Neuron (in vitro differentiated cells): Measurements from ENCODE around the gene PPARA.

Source experiments
- H2AFZ ChIP-seq: one replicate; pipeline ENCODE4 v1.6.1; 2013; ENCODE audit warnings: low read depth, mild to moderate bottlenecking, inconsistent platforms, low read length, moderate library complexity
- H3K27me3 ChIP-seq: one replicate; pipeline ENCODE4 v1.6.1; 2013; ENCODE audit warnings: low read length; ENCODE audit not compliant: insufficient read depth
- H3K36me3 ChIP-seq: one replicate; pipeline ENCODE4 v1.6.1; 2013; ENCODE audit warnings: low read length; ENCODE audit not compliant: insufficient read depth
- H3K4me1 ChIP-seq: one replicate; pipeline ENCODE4 v1.6.1; 2013; ENCODE audit warnings: low read length; ENCODE audit not compliant: insufficient read depth
- H3K4me3 ChIP-seq: 2 replicates; pipeline ENCODE4 v1.5.1; 2013; ENCODE audit warnings: mild to moderate bottlenecking, low read length, moderate library complexity
- H3K9me3 ChIP-seq: one replicate; pipeline ENCODE4 v1.6.1; 2013; ENCODE audit warnings: low read length

The PPARA gene

DNA sequence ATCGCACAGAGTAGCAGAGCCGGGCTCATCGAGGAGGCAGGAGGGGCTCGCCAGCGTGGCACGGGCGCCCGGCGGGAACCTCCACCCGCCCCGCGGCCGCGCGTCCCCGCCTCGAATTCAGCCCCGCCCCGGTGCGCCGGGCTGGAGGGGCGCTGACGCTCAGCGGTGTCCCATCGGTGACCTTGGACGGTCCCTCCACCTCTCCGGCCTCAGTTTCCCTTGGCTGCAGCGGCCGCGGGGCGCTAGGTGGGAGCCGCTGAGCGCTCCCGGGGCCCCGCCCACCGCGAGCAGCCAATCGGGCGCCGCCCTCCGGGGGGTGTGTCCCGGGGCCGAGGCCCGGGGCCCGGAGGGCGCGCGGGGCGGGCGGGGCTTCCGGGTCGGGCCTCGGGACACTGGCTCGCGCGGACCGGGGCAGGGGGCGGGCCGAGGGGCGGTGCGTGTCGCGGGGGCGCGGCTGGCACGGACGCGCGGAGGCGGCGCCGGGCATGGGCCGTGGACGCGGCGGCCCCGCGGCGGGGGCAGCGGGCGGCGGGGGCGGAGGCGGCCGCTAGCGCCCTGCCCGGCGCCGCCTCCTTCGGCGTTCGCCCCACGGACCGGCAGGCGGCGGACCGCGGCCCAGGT is at the start of gene PPARA:
TSS of gene PPARA (plus strand) at position 493 of the 621 bp plus-strand sequence. CDS start 47,858 bp downstream, outside the sequence.
- Histone ChIP-seq H2AFZ (peak within 1 kb of the TSS; percentile 95), H3K36me3 (no peaks in the 10 kb centered on the region), H3K27me3 (peaks cover 62% of the 10 kb centered on the region), H3K9me3 (no peaks in the 10 kb centered on the region), H3K4me3 (peak within 1 kb of the TSS; percentile 70), H3K4me1 (peaks cover 18% of the 10 kb centered on the region)

DNA sequence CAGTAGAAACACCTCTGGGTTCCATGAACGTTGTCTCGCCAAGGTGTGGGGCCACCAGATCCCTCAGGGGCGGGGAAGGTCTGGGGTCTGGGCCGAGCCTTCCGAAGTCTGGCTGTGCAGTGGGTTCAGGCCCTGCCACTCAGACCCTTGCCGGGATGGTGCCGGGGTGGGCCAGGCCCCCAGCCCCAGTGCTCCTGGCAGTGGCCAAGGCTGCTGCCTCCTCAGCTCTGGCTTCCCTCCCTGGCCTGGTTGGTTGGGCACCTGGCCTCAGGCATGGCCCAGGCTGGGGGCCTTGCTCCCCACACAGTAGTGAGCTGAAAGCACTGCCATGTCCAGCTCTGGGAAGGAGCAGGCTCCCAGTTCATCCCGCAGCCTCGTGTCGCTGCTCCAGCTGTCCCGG is 48.2 kb upstream of the PPARA start:
- Histone ChIP-seq H3K9me3 (no peaks in the 10 kb centered on the region), H3K36me3 (no peaks in the 10 kb centered on the region), H3K4me3 (no peak overlapping the region), H3K27me3 (peaks cover 75% of the 10 kb centered on the region), H2AFZ (no peak overlapping the region), H3K4me1 (no peaks in the 10 kb centered on the region)

DNA sequence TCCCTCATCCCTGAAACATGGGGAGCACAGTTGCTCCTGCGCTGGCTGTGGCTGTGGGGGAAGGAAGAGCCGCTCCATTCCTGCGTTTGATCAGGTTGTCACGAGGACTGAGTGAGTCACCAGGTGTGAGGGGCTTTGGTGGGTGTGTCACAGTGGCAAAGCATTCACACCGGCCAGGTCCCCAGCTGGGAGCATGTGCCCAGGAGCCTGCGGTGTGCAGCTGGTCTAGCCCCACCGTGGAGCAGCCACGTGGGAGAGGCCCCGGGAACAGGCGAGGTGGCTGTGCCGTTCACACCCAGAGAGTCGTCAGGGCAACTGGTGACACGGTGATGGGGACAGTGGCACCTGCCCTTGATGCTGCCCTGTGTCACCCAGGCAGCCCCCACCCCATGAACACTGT is 47.6 kb upstream of the PPARA start:
- H3K27me3 ChIP-seq: peaks cover 75% of the 10 kb centered on the region
- no peaks in the 10 kb centered on the region for H3K36me3 ChIP-seq
- H3K9me3 ChIP-seq: no peaks in the 10 kb centered on the region
- H2AFZ ChIP-seq: no peak overlapping the region
- H3K4me1 ChIP-seq: no peaks in the 10 kb centered on the region
- no peak overlapping the region for H3K4me3 ChIP-seq

DNA sequence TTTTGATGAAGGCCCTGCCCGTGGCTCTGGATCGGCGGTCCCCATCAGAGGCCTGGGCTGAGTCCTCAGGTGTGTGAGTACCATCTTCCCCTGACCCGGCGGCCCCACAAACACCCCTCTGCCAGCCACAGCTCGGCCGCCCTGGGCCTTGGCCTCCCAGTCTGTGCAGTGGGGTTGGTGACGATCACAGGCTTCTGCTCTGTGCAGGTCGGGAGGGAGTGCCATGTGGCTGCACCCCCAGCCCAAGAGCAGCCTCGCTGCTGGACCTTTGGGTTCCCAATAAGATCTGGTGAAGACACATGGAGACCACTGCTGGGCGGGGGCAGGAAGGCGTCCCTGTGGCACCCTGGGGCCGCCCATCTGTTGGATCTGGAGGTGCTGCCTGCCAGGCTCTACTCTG is 47.1 kb upstream of the PPARA start:
- Histone ChIP-seq H3K27me3 (peaks cover 74% of the 10 kb centered on the region), H3K4me1 (no peaks in the 10 kb centered on the region), H3K36me3 (no peaks in the 10 kb centered on the region), H3K9me3 (no peaks in the 10 kb centered on the region), H2AFZ (no peak overlapping the region), H3K4me3 (no peak overlapping the region)

DNA sequence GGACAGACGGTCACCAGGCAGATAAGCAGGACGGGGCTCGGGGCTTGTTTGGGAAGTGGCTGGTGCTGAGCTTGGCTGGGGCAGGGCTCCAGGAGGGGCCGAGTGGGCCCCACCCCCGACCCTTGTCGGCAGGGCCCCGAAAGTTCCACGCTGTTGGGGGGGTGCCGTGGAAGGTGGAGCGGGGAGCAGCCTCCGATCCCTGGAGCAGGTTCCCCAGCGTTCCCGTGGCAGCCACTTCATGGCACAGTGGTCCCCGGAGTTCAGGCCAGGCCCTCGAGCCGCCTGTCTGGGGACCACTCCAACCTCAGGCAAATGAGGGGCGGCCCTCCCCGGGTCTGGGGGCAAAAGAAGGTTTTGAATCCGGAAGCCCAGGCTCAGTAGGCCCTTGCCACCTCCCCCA is 46.7 kb upstream of the PPARA start:
- Histone ChIP-seq H3K36me3 (no peaks in the 10 kb centered on the region), H3K9me3 (no peaks in the 10 kb centered on the region), H3K4me3 (no peak overlapping the region), H3K4me1 (no peaks in the 10 kb centered on the region), H3K27me3 (peaks cover 72% of the 10 kb centered on the region), H2AFZ (no peak overlapping the region)

DNA sequence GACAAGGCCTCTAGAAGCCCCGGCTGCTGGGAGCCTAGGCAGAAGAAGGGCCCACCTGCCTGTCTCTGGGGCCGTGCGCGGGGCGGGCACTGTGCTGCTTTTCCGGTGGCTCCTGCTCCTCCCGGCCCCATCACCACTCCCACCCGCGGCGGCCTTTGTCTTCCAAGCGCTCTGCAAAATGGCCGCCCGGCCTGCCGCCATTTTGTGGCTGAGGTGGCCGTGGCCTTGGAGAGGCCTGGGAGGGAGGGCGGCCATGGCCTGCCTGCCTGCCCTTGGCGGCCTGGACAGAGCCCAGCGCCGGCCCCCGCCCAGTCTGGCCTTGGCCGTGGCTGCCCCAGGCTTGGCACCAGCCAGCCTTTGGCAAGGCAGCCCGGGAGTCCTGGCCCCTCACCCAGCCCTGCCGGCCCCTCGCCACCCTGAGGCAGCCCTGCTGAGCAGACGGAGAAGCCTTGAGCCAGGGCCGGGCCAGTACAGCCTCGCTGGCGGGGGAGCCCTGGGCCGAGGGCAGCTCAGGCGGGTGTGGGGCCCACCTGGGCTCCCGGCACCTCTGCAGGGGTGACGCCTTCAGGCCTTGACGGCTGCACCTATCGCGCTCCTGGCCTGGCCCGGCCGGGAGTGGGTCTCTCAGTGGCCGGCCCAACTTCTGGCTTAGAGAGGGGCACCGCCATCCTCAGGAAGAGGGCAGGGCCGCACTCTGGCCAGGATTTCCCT is 46.0 kb upstream of the PPARA start:
- Histone ChIP-seq H3K4me1 (no peaks in the 10 kb centered on the region), H2AFZ (no peak overlapping the region), H3K4me3 (no peak overlapping the region), H3K9me3 (no peaks in the 10 kb centered on the region), H3K36me3 (no peaks in the 10 kb centered on the region), H3K27me3 (peaks cover 65% of the 10 kb centered on the region)

DNA sequence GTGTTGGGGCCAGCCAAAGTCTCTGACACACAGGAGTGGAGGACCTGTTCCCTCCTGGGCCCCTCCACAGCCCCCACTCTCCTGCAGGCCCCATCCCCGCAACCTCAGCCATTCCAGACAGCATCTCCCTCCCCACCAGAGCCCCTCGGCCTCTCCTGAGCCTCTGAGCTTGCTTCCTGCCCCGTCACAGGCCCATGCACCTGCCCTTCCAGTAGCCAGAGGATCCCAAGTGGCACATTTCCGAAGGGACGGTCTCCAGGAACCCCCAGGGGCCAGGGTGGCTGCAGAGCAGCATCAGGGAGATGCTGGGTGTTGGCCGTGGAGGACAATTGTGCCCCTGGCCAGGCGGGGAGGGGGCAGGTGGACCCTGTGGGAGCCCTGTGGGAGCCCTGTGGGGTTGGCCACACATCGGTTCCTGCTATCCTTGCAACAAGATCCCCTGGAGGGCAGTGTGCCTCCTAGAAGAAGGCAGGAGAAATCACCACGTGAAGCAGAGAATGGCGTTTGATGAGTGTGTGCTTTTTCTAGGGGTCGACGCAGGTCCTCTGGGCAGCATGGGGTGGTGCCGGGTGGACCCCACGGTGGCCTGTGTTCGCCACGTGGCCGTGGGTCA is 45.3 kb upstream of the PPARA start:
- Histone ChIP-seq H3K36me3 (no peaks in the 10 kb centered on the region), H2AFZ (no peak overlapping the region), H3K27me3 (peaks cover 59% of the 10 kb centered on the region), H3K4me3 (no peak overlapping the region), H3K4me1 (no peaks in the 10 kb centered on the region), H3K9me3 (no peaks in the 10 kb centered on the region)

DNA sequence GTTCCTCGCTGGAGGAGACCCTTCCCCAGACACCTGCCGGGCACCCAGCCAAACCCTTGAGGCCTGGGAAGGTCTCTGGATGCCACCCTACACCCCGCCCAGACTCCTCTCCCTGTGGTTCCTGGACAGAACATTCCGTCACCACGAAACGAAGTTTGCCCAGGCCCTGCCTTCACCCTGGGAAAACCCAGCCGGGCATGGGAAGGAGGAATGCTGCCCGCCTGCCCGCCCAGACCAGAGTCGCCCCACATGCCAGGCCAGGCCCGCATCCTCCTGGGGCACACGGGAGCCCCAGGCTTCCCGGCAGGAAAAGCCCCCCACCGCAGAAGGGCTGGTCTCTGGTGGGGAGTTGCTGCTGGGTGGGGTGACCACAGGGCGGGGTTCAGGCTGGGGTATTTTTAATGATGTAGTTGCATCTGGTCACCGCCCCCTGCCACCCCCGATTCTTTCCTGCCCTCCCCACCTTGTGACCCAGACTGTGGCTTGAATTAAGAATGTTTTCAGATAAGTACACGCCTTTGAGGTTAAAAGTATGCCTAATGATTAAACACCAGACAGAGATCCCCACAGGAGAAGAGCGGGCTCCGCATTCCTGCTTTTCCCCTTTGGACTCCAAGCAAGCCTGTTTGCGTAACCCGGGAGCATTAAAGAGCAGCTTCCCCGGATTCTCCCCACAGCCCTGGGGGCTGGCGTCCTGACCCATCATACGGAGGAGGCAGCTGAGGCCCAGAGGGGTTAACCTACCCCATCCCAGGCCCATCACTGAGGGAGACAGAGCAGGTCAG is 44.6 kb upstream of the PPARA start:
- Histone ChIP-seq H2AFZ (no peak overlapping the region), H3K4me3 (no peak overlapping the region), H3K4me1 (no peaks in the 10 kb centered on the region), H3K36me3 (no peaks in the 10 kb centered on the region), H3K27me3 (peaks cover 52% of the 10 kb centered on the region), H3K9me3 (no peaks in the 10 kb centered on the region)

DNA sequence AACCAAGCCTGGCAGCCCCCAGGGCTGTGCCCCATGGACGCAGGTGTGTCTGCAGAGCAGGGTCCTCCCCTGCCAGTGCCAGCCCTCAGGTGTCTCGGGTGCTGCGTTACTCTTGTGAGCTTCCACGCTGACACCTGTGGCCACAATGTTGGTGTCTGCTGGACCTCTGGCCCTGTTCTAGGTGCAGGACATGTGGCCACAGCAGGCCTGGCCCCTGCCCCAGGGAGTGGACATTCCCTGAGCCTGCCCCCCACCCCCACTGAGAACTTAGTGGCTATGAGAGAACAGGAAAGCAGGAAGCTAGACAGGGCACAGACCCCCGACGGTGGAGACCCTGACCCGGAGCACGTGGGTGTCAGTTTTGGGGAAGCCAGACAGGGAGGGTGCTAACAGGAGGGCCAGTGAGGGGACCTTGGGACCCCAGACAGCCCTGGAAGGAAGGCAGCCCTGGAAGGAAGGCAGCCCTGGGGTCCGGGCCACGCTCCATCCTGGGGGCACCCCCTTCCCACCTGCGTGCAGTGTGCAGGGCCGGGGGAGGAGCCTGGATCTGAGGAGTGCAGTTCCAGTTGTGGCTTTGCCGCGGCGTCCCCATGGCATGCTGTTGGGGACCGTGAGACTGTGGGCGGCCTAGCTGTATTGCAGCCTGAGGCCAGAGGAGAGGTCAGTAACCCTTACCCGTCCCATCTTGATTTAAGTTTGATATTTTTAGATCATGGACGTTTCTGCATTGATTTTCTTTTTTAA is 43.9 kb upstream of the PPARA start:
- Histone ChIP-seq H3K4me3 (no peak overlapping the region), H3K36me3 (no peaks in the 10 kb centered on the region), H2AFZ (no peak overlapping the region), H3K27me3 (peaks cover 47% of the 10 kb centered on the region), H3K4me1 (no peaks in the 10 kb centered on the region), H3K9me3 (no peaks in the 10 kb centered on the region)

DNA sequence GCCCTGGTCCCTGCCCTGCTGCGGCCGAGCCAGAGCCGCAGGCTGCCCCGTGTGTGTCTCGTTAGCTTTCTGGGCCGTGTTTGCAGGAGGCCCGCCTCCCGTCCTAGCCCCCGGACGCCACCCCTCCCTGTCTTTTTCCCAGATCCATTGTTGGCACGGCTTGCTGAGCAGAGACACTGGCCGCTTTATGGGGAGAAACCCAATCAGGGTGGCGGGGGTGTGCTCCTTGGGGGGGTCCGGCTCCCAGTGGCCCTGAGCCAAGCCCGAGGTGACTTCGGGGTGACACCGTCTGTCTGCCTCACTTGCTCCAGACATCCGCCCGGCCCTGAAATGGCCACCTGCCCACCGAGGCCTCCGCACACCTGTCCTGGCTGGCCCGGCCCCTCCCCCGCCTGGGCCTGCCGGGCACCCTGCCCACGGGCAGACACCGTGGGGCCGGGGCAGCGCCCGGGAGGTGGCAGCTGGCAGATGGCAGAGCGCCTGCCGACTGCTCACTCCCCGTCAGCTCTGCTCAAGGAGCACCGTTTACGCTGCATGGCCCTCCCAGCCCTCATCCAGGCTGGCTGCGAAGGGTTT is 43.1 kb upstream of the PPARA start:
- Histone ChIP-seq H3K36me3 (no peaks in the 10 kb centered on the region), H3K4me3 (no peak overlapping the region)

DNA sequence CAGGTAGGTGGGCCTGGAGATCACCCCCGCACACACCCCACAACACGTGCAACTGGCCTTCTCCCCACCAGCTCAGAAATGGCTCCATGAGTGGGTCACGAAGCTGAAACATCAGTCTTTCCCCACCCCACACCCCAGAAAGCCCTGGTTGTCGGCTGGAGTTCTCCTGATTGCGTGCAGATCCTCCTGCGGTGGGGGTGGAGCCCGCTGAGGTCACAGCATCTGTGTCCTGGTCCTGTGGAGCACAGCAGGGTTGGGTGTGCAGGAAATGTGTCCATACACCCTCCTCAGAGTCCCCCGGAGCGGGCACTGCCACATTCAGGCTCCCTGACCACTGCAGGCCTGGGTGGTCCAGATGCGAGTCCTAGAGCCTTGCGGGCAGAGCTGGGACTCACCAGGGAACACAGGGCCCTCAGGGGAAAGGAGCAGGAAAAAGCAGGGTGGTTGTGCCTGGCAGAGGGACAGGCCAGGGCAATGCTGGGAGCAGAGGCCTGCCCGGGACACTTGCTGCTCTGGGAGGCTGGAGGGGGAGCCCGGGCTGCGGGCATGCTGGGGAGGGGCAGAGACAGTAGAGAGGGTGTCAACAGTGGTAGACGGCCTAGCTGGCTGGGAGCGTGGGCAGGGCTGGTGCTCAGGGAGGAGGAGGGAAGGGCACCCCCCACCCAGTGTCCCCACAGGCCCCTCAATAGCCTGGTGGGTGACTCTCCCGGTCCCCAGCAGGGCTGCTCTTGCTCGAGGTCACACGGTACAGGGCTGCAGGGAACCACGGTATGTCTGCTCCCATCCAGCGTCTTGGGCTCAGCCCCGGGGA is 42.4 kb upstream of the PPARA start:
- Histone ChIP-seq H3K27me3 (peaks cover 42% of the 10 kb centered on the region), H3K4me3 (no peak overlapping the region), H2AFZ (no peak overlapping the region), H3K4me1 (peaks cover 9% of the 10 kb centered on the region), H3K9me3 (no peaks in the 10 kb centered on the region), H3K36me3 (no peaks in the 10 kb centered on the region)

More for the DNA sequence above, 43.1 kb upstream of the PPARA start:
- Histone ChIP-seq H3K27me3 (peaks cover 41% of the 10 kb centered on the region), H2AFZ (no peak overlapping the region), H3K4me1 (peaks cover 7% of the 10 kb centered on the region), H3K9me3 (no peaks in the 10 kb centered on the region)
